ENCODE data around the gene IL17RD. TPM values are rescaled to one million over a fixed set of nuclear protein-coding genes. Genes with fewer than 3 reads are reported as not detected.

The IL17RD gene
- total RNA-seq, 1 experiment from 2014 or later, result 8.3 TPM

GRCh38 chr3:57194641-57195040 lies 29.5 kb upstream of the IL17RD start:
- ChIA-PET CTCF (no interaction called here), POLR2A (ENCODE audit: unreplicated experiment) (no interaction called here)
- no peak for TF ChIP-seq CTCF (conservative IDR thresholded peaks at IDR 0.05)
- no peak for TF ChIP-seq EZH2 (IDR thresholded peaks at IDR 0.05; ENCODE audit: low read depth)
- H3K36me3 ChIP-seq (ENCODE audit: low read depth), result no peaks in the 10 kb centered on the region
- no peak overlapping the region for H3K4me3 ChIP-seq
- H2AFZ ChIP-seq, result no peak overlapping the region
- no TSS peak for BruUV-seq (replicated peaks)
- intact Hi-C loops (cut with micrococcal nuclease; ENCODE audit: unreplicated experiment), result no loop called here
- peaks cover 5% of the 10 kb centered on the region; the same call in 1 of the 2 replicates for H3F3A ChIP-seq (ENCODE audit: insufficient read depth, low read depth)
- no peaks in the 10 kb centered on the region for H3K27me3 ChIP-seq (ENCODE audit: insufficient read depth, low read depth)
- no peak for DNase-seq
- H3K4me1 ChIP-seq (replicated peaks; ENCODE audit: insufficient read depth), result peaks cover 15% of the 10 kb centered on the region
- no peaks in the 10 kb centered on the region for H4K20me1 ChIP-seq (ENCODE audit: insufficient read depth)
- H3K27ac ChIP-seq, result no peak overlapping the region
- no peaks in the 10 kb centered on the region for H3K9me3 ChIP-seq (ENCODE audit: insufficient read depth, low read depth)
- H3K79me2 ChIP-seq (ENCODE audit: low read depth), result no peaks in the 10 kb centered on the region
- H3K9me2 ChIP-seq (ENCODE audit: insufficient read depth), result no peaks in the 10 kb centered on the region
- no peak overlapping the region for H3K4me2 ChIP-seq

- Histone ChIP-seq H3K9me2 (ENCODE audit: insufficient read depth) (no peaks in the 10 kb centered on the region), H3F3A (ENCODE audit: insufficient read depth, low read depth) (0 out of 2 replicates have a peak, but pooled peaks cover under 1% of the 10 kb centered on the region), H3K9me3 (ENCODE audit: insufficient read depth, low read depth) (no peaks in the 10 kb centered on the region), H2AFZ (no peak overlapping the region), H3K27me3 (ENCODE audit: insufficient read depth, low read depth) (no peaks in the 10 kb centered on the region), H3K4me2 (no peak overlapping the region), H3K36me3 (ENCODE audit: low read depth) (no peaks in the 10 kb centered on the region), H3K4me3 (no peak overlapping the region), H3K27ac (no peak overlapping the region), H4K20me1 (ENCODE audit: insufficient read depth) (no peaks in the 10 kb centered on the region), H3K79me2 (ENCODE audit: low read depth) (no peaks in the 10 kb centered on the region), H3K4me1 (replicated peaks; ENCODE audit: insufficient read depth) (peaks cover 7% of the 10 kb centered on the region)
- TF ChIP-seq CTCF (conservative IDR thresholded peaks at IDR 0.05) (no peak), EZH2 (IDR thresholded peaks at IDR 0.05; ENCODE audit: low read depth) (no peak)
- intact Hi-C loops (cut with micrococcal nuclease; ENCODE audit: unreplicated experiment), result no loop called here
- ChIA-PET CTCF (interaction anchor here (0.7 kb wide), 1 partner anchor 8 kb away, joined by 3 read pairs; no protein-coding TSS in a partner anchor), POLR2A (ENCODE audit: unreplicated experiment) (no interaction called here)
- BruUV-seq (replicated peaks), result no TSS peak
- DNase-seq, result no peak
Measured at GRCh38 chr3:57192028-57192427, 26.9 kb upstream of the IL17RD start.

GRCh38 chr3:57184526-57184925 lies 19.4 kb upstream of the IL17RD start:
- no TSS peak for BruUV-seq (replicated peaks)
- Histone ChIP-seq H3K36me3 (ENCODE audit: low read depth) (no peaks in the 10 kb centered on the region), H3K79me2 (ENCODE audit: low read depth) (no peaks in the 10 kb centered on the region), H3K9me3 (ENCODE audit: insufficient read depth, low read depth) (no peaks in the 10 kb centered on the region), H3K4me2 (no peak overlapping the region), H3K4me3 (no peak overlapping the region), H3K27ac (no peak overlapping the region), H3K9me2 (ENCODE audit: insufficient read depth) (no peaks in the 10 kb centered on the region), H2AFZ (no peak overlapping the region), H4K20me1 (ENCODE audit: insufficient read depth) (no peaks in the 10 kb centered on the region), H3F3A (ENCODE audit: insufficient read depth, low read depth) (no peaks in the 10 kb centered on the region), H3K27me3 (ENCODE audit: insufficient read depth, low read depth) (no peaks in the 10 kb centered on the region), H3K4me1 (replicated peaks; ENCODE audit: insufficient read depth) (no peaks in the 10 kb centered on the region)
- TF ChIP-seq EZH2 (IDR thresholded peaks at IDR 0.05; ENCODE audit: low read depth) (no peak), CTCF (conservative IDR thresholded peaks at IDR 0.05) (no peak)
- DNase-seq, result no peak
- POLR2A ChIA-PET (ENCODE audit: unreplicated experiment), result interaction anchor here (0.6 kb wide), 2 partner anchors 316 to 371 kb away, joined by 3 to 4 read pairs; partner anchors contain the start of gene PDE12
- CTCF ChIA-PET, result interaction anchor here (0.6 to 0.7 kb wide), 3 partner anchors 8 to 443 kb away, joined by 3 to 4 read pairs (median 3); no protein-coding TSS in a partner anchor
- intact Hi-C loops (cut with micrococcal nuclease; ENCODE audit: unreplicated experiment), result no loop called here
